Esophagus (tissue), 2 donors: ENCODE results near the gene FAM20A. TPM values are rescaled to one million over a fixed set of nuclear protein-coding genes. Genes with fewer than 3 reads are reported as not detected.
"Not testable (repeated sequence)": the region's sequence is repeated elsewhere in the genome, so short reads cannot be mapped to it uniquely, and the experiment has no call there.

Source experiments
- H3K27ac ChIP-seq, 2 donors: one replicate each; pipeline ENCODE4 v1.5.1; 2013; ENCODE audit warnings: low read depth in 2 of 2, mild to moderate bottlenecking in 2 of 2, inconsistent platforms in 1 of 2, low read length in 1 of 2, moderate library complexity in 1 of 2
- H3K27me3 ChIP-seq, 2 donors: one replicate each; pipeline ENCODE4 v1.6.1; 2013; ENCODE audit warnings: low read length in 2 of 2, control low read depth in 1 of 2, mild to moderate bottlenecking in 1 of 2; ENCODE audit not compliant: insufficient read depth in 2 of 2, control insufficient read depth in 1 of 2
- H3K36me3 ChIP-seq, 2 donors: one replicate each; pipeline ENCODE4 v1.6.1; 2013; ENCODE audit warnings: low read length in 1 of 2; ENCODE audit not compliant: control insufficient read depth in 2 of 2, insufficient read depth in 2 of 2
- H3K4me1 ChIP-seq, 2 donors: one replicate each; pipeline ENCODE4 v1.6.1; 2013; ENCODE audit warnings: low read length in 1 of 2; ENCODE audit not compliant: control insufficient read depth in 2 of 2, insufficient read depth in 2 of 2
- H3K4me3 ChIP-seq, 2 donors: one replicate each; pipeline ENCODE4 v1.5.1; 2013; ENCODE audit warnings: low read length in 2 of 2, mild to moderate bottlenecking in 2 of 2, low read depth in 1 of 2, moderate library complexity in 1 of 2
- H3K9me3 ChIP-seq, 2 donors: one replicate each; pipeline ENCODE4 v1.6.1; 2013; ENCODE audit warnings: mild to moderate bottlenecking in 2 of 2, low read depth in 1 of 2, low read length in 1 of 2, moderate library complexity in 1 of 2; ENCODE audit not compliant: control insufficient read depth in 2 of 2, insufficient read depth in 1 of 2
- WGBS, 2 donors: extraction: QIAGEN DNeasy Blood & Tissue Kit; methylation state at CpG; one replicate each; pipeline ENCODE4 v1.1.7; 2013; 5-methylcytosine and 5-hydroxymethylcytosine counted together
- polyA plus RNA-seq, 2 donors: library from polyadenylated mRNA; stranded (reverse); fragments of 200-250 nt; gene quantifications; one replicate each; pipeline ENCODE4 v1.2.3, GENCODE V29; 2013
- donor health status: healthy with polysubstance abuse.
- donor health status: Bipolar disorder and iron deficiency.

The FAM20A gene
- polyA plus RNA-seq, 2 donors: 1.8 to 4.3 TPM

DNA sequence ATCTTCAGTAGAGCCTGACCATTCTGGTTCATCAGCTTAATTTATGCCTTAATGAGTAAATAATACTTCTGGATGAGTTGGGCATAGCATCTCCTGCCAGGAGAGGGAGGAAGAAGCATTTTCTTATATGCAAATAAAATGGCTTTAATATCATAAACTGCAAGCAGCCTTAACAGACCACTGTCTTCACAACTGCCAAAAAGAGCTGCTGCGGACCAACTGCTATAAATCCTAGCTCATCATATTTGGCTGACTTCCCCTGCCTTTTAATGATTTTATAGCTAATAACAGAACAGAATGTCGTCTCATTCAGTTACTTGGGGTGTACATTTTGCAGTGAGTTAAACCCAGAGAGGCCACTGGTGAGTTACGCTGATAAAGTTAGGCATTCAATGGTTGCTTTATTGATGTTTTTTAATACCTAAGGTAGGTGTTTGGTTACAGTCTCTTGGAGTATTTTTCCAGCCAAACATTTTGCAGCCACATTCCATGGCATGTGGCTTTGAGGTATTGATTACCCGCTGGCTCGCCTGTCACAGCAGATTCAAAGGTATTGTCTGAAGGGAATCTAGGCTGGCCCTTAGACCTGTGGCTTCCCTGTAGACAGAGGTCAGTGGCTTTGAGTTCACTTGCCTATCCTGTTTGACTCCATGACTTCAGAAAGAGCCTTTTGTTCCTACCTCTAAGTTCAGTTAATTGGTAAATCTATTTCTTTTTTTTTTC is 16.4 kb downstream of the FAM20A start:
- 65 to 78% methylated on average over 5 of the region's 5 CpGs for WGBS, 2 donors

DNA sequence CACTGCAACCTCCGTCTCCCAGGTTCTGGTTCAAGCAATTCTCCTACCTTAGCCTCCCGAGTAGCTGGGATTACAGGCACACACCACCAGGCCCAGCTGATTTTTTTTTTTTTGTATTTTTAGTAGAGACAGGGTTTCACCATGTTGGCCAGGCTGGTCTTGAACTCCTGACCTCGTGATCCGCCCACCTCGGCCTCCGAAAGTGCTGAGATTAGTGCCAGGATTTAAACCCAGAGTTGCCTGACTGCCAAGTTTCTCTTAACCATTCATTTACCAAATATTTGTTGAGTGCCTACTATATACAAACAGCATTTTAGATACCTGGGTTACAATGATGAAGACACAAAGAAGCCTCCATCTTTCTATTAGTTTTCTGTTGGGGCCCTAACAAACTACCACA is 18.3 kb downstream of the FAM20A start:
- not testable (repeated sequence) for H3K4me3 ChIP-seq, H3K9me3 ChIP-seq, H3K36me3 ChIP-seq, H3K27me3 ChIP-seq, H3K27ac ChIP-seq, H3K4me1 ChIP-seq
- 48 to 61% methylated on average over 6 of the region's 6 CpGs for WGBS, 2 donors

More for the DNA sequence above, 16.4 kb downstream of the FAM20A start:
- Histone ChIP-seq H3K36me3 (no peaks in the 10 kb centered on the region), H3K27me3 (no peaks in the 10 kb centered on the region), H3K4me3 (no peak overlapping the region), H3K4me1 (peaks cover 0 to under 1% of the 10 kb centered on the region in 2 donors), H3K27ac (no peak overlapping the region), H3K9me3 (peaks cover 0 to 2% of the 10 kb centered on the region in 2 donors)

DNA sequence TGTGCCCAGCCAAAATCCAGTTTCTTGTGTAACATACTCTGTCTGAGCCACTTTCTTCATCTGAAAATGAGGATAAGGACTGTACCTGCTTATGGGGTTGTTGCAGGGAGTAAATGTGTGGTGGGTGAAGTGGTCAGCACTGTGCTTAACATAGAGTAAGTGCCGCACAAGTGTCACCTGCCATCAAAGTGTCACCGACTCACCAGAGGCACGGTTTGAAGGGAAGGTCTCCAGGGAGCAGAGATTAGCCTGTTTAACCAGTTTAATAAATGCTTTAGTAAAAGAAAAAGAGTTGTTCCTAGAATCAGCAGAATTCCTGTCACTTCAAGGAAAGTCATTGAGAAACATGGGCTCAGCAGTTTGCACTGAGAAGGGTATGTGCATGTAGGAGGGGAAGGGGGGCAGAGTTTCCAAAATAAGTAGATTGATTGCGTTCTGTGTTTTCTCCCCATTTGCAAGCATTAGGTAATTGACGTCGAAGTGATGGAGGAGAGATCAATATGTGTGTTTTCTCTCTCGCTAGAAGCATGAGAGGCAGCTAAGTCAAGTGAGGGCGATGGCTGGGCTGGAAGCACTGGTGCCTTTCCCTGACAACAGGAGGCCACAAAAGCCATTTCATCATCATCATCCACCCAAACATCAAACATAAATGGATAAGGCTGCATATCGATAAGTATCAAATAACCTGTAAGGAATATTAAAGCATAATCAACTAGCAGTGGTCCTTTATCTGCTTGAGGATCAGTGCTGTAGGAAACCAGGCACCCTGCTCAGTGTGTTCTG is 19.1 kb downstream of the FAM20A start:
- H3K36me3 ChIP-seq: no peaks in the 10 kb centered on the region
- H3K4me1 ChIP-seq: peaks cover 2 to 9% of the 10 kb centered on the region in 2 donors
- WGBS, 2 donors: 73 to 83% methylated on average over 9 of the region's 9 CpGs
- H3K27ac ChIP-seq: peak overlapping the region in 1 of 2 donors; percentile 53
- no peaks in the 10 kb centered on the region for H3K27me3 ChIP-seq
- no peak overlapping the region for H3K4me3 ChIP-seq
- peaks cover 0 to 2% of the 10 kb centered on the region in 2 donors for H3K9me3 ChIP-seq

DNA sequence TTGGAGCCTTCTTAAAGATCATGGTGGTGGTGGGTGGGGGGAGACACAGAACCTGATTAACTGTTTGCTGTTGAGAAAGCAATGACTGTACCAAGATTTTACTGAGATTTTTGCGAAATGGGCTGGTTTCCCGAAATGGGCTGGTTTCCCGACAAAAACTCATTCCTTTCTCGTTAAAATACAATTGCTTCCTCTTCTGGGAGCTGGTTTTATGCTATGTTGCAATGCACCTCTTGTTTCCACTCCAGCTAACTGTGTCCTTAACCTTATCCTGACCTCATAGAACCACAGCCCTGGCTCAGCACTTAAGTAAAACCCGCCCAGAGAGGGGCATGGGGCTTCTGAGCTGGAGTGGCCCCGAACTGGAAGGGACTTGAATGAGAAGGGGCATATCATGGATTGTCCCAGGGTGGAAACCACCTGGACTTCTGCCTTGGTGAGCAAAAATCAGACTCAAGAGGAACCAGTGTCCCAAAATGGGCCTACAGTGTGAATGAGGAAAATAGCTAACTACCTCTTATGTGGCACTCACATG is 20.9 kb downstream of the FAM20A start:
- H3K36me3 ChIP-seq: no peaks in the 10 kb centered on the region
- H3K4me1 ChIP-seq: peaks cover 2 to 11% of the 10 kb centered on the region in 2 donors
- H3K27ac ChIP-seq: peak overlapping the region; percentile 70 to 76
- H3K4me3 ChIP-seq: no peak overlapping the region
- no peaks in the 10 kb centered on the region for H3K27me3 ChIP-seq
- WGBS, 2 donors: 43 to 54% methylated on average over 6 of the region's 6 CpGs
- H3K9me3 ChIP-seq: peaks cover 0 to 2% of the 10 kb centered on the region in 2 donors

DNA sequence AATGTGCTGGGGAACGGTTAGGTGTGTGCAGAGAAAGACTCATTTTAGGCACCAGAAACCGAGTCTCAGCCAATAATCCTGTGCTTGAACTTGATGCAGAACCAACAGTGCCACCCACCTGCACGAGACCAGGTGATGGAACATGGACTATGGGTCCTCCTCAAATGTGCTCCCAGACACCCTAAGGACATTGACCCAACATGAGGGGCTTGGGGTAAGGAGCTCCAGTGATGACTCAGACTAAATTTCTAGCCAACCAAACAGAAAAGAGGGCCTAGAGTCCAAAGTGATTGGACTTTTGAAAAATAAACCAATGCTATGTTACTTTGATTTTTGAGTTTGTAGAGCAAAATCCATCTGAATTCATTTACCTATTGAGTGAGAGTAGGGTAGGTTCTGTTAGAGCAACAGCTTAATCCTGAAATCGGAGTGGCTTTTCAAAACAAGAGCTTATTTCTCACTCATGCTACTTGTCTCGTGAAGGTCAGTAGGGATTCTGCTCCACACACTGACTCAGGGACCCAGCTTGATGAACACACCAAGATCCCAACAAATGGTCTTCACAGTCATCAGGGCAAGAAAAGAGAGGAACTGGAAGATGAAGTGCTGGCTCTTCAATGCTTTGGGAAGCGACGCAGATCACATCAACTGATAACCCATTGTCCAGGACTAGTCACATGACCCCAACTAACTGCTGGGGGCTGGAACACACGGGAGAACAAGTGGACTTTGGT is 21.8 kb downstream of the FAM20A start:
- whole genome bisulfite sequencing, 2 donors: 87 to 91% methylated on average over 8 of the region's 8 CpGs
- no peak overlapping the region for H3K4me3 ChIP-seq
- no peaks in the 10 kb centered on the region for H3K36me3 ChIP-seq
- H3K9me3 ChIP-seq: peaks cover 0 to 2% of the 10 kb centered on the region in 2 donors
- peaks cover 2 to 11% of the 10 kb centered on the region in 2 donors for H3K4me1 ChIP-seq
- H3K27ac ChIP-seq: no peak overlapping the region
- no peaks in the 10 kb centered on the region for H3K27me3 ChIP-seq

DNA sequence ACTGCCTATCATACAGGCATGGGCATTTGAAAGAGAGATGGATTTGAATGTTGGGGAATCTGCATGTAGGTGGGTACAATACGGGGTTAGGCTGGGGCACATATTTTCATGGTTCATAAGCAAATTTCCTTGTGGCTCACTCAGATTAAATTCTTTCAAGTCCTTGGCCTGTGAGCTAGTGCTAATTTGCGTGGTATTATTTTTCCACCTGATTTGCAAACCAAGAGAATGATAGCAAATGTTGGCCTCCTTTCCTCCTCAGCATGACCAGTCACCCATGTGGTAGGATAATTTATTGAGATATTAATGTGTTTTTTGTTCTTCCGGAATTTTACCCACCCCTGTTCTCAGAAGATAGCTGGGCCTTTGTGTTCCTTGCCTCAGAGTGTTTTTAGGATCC is 22.9 kb downstream of the FAM20A start:
- H3K27me3 ChIP-seq: no peaks in the 10 kb centered on the region
- 84 to 89% methylated on average over 3 of the region's 3 CpGs for WGBS, 2 donors
- H3K4me1 ChIP-seq: peaks cover 2 to 11% of the 10 kb centered on the region in 2 donors
- H3K4me3 ChIP-seq: no peak overlapping the region
- no peak overlapping the region for H3K27ac ChIP-seq
- peaks cover 0 to 2% of the 10 kb centered on the region in 2 donors for H3K9me3 ChIP-seq
- no peaks in the 10 kb centered on the region for H3K36me3 ChIP-seq

DNA sequence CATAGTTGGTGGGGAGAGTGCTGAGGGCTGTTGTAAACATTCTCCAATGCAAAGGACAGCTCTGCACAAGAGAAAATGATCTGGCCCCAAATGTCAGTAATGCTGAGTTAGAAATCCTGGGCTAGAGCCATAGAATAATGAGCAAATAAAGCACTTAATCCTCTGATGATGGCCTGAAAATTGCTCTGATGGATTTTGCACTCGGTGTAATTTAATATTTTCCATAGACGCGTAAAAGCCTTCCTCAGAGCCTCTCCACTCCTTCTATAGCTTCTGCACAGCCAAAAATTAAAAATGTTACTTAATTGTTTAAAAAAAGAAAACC is 23.7 kb downstream of the FAM20A start:
- peaks cover 0 to 2% of the 10 kb centered on the region in 2 donors for H3K9me3 ChIP-seq
- H3K36me3 ChIP-seq: no peaks in the 10 kb centered on the region
- H3K4me1 ChIP-seq: peaks cover 2 to 11% of the 10 kb centered on the region in 2 donors
- 24 to 57% methylated on average over 3 of the region's 3 CpGs for WGBS, 2 donors
- H3K4me3 ChIP-seq: no peak overlapping the region
- H3K27me3 ChIP-seq: no peaks in the 10 kb centered on the region
- H3K27ac ChIP-seq: peak overlapping the region in 1 of 2 donors; percentile 37

DNA sequence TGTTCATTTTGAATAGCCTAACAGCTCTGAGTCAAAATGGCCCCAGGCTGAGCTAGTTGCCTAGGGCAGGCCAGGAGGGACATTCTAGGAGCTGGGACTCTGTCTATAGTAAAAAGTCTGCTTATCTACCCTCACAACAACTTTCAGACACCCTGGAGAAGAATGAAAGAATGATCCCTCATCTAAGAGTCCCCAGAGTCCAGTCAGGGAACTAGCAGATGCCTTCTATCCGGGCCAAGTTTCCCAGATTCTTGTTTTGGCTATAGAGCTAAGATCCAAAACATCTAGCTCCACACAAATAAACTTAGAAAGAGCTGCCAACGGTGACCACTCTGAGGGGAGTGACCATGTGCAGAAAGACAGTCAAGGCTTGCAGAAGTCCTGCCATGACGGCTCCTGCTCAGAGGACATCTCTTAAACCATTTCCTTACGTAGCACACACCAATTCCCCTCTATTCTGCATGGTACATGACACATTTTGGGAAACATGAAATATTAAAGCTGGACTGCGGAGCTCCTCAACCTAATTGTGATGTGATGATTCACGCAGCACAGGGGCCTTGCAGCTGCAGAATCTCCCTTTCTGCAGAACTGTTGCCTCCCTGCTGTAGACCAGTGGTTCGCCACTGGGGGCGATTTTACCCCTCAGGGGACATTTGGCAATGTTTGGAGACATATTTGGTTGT is 24.2 kb downstream of the FAM20A start:
- no peaks in the 10 kb centered on the region for H3K36me3 ChIP-seq
- H3K4me1 ChIP-seq: peaks cover 2 to 11% of the 10 kb centered on the region in 2 donors
- peaks cover 0 to 2% of the 10 kb centered on the region in 2 donors for H3K9me3 ChIP-seq
- WGBS, 2 donors: 48 to 63% methylated on average over 8 of the region's 8 CpGs
- no peaks in the 10 kb centered on the region for H3K27me3 ChIP-seq
- peak overlapping the region; percentile 24 to 37 for H3K27ac ChIP-seq
- H3K4me3 ChIP-seq: no peak overlapping the region

DNA sequence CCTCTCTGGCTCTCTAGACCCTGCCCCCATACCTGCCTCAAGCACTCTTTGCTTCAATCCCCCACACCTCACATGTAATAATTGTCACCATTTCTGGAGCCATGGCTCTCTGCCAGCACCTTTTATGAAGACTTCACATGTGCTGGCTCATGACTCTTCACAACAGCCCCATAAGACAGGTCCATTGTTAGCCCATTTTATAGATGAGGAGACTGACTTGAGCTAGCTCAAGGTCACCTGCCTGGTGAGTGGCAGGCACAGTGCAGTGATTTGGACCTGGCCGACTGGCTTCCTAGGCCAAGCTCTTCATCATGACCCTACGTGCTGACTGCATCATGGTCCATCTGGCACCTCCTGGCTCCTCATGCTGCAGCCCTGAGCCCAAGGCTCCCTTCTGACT is 25.0 kb downstream of the FAM20A start:
- Histone ChIP-seq H3K27ac (no peak overlapping the region), H3K4me1 (peaks cover 2 to 11% of the 10 kb centered on the region in 2 donors)
- WGBS, 2 donors: 93 to 95% methylated on average over 2 of the region's 2 CpGs

More for the DNA sequence above, 25.0 kb downstream of the FAM20A start:
- Histone ChIP-seq H3K27me3 (no peaks in the 10 kb centered on the region), H3K9me3 (peaks cover 0 to 2% of the 10 kb centered on the region in 2 donors), H3K36me3 (no peaks in the 10 kb centered on the region), H3K4me3 (no peak overlapping the region)
